Liver (tissue), 9 donors: ENCODE measurements around the gene UQCRH. TPM values are rescaled to one million over a fixed set of nuclear protein-coding genes. Genes with fewer than 3 reads are reported as not detected.

Experiments used
- DNase-seq: peaks from one replicate; pipeline ENCODE4 v3.0.0-alpha.2; 2017; ENCODE audit warnings: low spot score
- H3K27ac ChIP-seq, 2 donors: one replicate each; pipeline ENCODE4 v1.7.0; 2013; ENCODE audit warnings: inconsistent platforms in 2 of 2, low read length in 2 of 2, control low read depth in 1 of 2, low read depth in 1 of 2, mild to moderate bottlenecking in 1 of 2
- H3K27me3 ChIP-seq, 4 donors: one replicate each; pipeline versions ENCODE4 v1.6.1 to v1.7.0; 2013; ENCODE audit warnings: low read length in 3 of 4, inconsistent platforms in 1 of 4, mild to moderate bottlenecking in 1 of 4, moderate library complexity in 1 of 4; ENCODE audit not compliant: control insufficient read depth in 4 of 4, insufficient read depth in 4 of 4
- H3K36me3 ChIP-seq, 4 donors: one replicate each; pipeline versions ENCODE4 v1.6.1 to v1.7.0; 2013; ENCODE audit warnings: low read length in 3 of 4, mild to moderate bottlenecking in 3 of 4, low read depth in 1 of 4, moderate library complexity in 1 of 4; ENCODE audit not compliant: control insufficient read depth in 4 of 4, insufficient read depth in 3 of 4
- H3K4me1 ChIP-seq, 4 donors: one replicate each; pipeline versions ENCODE4 v1.6.1 to v1.7.0; 2013; ENCODE audit warnings: low read length in 3 of 4, mild to moderate bottlenecking in 3 of 4, moderate library complexity in 1 of 4; ENCODE audit not compliant: control insufficient read depth in 4 of 4, insufficient read depth in 4 of 4
- H3K4me3 ChIP-seq, 3 donors: one replicate each; pipeline versions ENCODE4 v1.6.1 to v1.7.0; 2013; ENCODE audit warnings: low read length in 3 of 3, control low read depth in 1 of 3, low read depth in 1 of 3, mild to moderate bottlenecking in 1 of 3
- H3K9ac ChIP-seq, 2 donors: one replicate each; pipeline ENCODE4 v1.7.0; 2013; ENCODE audit warnings: low read length in 2 of 2, mild to moderate bottlenecking in 2 of 2, moderate library complexity in 2 of 2, control low read depth in 1 of 2, low read depth in 1 of 2
- H3K9me3 ChIP-seq, 4 donors: one replicate each; pipeline versions ENCODE4 v1.6.1 to v1.7.0; 2013; ENCODE audit warnings: low read length in 3 of 4; ENCODE audit not compliant: control insufficient read depth in 4 of 4
- CTCF ChIP-seq: fragments of 150-350 bp; IDR thresholded peaks from 2 replicates; pipeline ENCODE4 v1.5.1; 2017; ENCODE audit warnings: improper control_type of control experiment, low read depth, low read length; ENCODE audit not compliant: missing input control
- EGR1 ChIP-seq, 2 donors: IDR thresholded peaks; 2 replicates each; pipeline ENCODE4 v1.6.1; 2016 to 2018; ENCODE audit warnings: antibody characterized with exemption in 2 of 2, low read depth in 2 of 2
- FOXA1 ChIP-seq: IDR thresholded peaks from 2 replicates; pipeline ENCODE4 v1.6.1; 2016; ENCODE audit warnings: antibody characterized with exemption
- FOXA2 ChIP-seq: IDR thresholded peaks from 2 replicates; pipeline ENCODE4 v1.6.1; 2016; ENCODE audit warnings: antibody characterized with exemption
- GABPA ChIP-seq, 2 donors: IDR thresholded peaks in 1 of 2; conservative IDR thresholded peaks in 1 of 2; 2 replicates each; pipeline ENCODE4 v1.6.1; 2016; ENCODE audit warnings: antibody characterized with exemption in 2 of 2, mild to moderate bottlenecking in 1 of 2, moderate library complexity in 1 of 2
- HNF4A ChIP-seq, 2 donors: conservative IDR thresholded peaks; 2 replicates each; pipeline ENCODE4 v1.6.1; 2016; ENCODE audit warnings: antibody characterized with exemption in 2 of 2, mild to moderate bottlenecking in 2 of 2
- HNF4G ChIP-seq: IDR thresholded peaks from 2 replicates; pipeline ENCODE4 v1.6.1; 2016; ENCODE audit warnings: antibody characterized with exemption
- JUND ChIP-seq, 2 donors: IDR thresholded peaks; 2 replicates each; pipeline ENCODE4 v1.6.1; 2016; ENCODE audit warnings: antibody characterized with exemption in 2 of 2
- NR2F2 ChIP-seq: IDR thresholded peaks from 2 replicates; pipeline ENCODE4 v1.6.1; 2016; ENCODE audit warnings: antibody characterized with exemption
- RAD21 ChIP-seq, 2 donors: IDR thresholded peaks; 2 replicates each; pipeline ENCODE4 v1.6.1; 2016; ENCODE audit warnings: antibody characterized with exemption in 2 of 2, mild to moderate bottlenecking in 2 of 2
- REST ChIP-seq: IDR thresholded peaks from 2 replicates; pipeline ENCODE4 v1.6.1; 2016; ENCODE audit warnings: antibody characterized with exemption, mild to moderate bottlenecking
- RXRA ChIP-seq, 2 donors: IDR thresholded peaks; 2 replicates each; pipeline ENCODE4 v1.6.1; 2017 to 2018; ENCODE audit warnings: antibody characterized with exemption in 2 of 2, mild to moderate bottlenecking in 1 of 2
- SP1 ChIP-seq: IDR thresholded peaks from 2 replicates; pipeline ENCODE4 v1.6.1; 2018; ENCODE audit warnings: antibody characterized with exemption, mild to moderate bottlenecking
- TAF1 ChIP-seq: conservative IDR thresholded peaks from 2 replicates; pipeline ENCODE4 v1.6.1; 2016; ENCODE audit warnings: antibody characterized with exemption, mild to moderate bottlenecking
- ZBTB33 ChIP-seq: IDR thresholded peaks from 2 replicates; pipeline ENCODE4 v1.6.1; 2016; ENCODE audit warnings: antibody characterized with exemption
- WGBS: extraction: QIAGEN DNeasy Blood & Tissue Kit; methylation state at CpG from one replicate; pipeline ENCODE4 v1.1.7; 2013; 5-methylcytosine and 5-hydroxymethylcytosine counted together
- polyA plus RNA-seq, 2 donors: library from polyadenylated mRNA; stranded (reverse) in 1 of 2; unstranded in 1 of 2; fragments of 200-250 nt in 1 of 2; fragments of >200 nt in 1 of 2; fragmentation: Nextera tagmentation in 1 of 2; extraction: Ambion mirVana in 1 of 2; gene quantifications; one replicate each; pipeline versions ENCODE4 v1.2.1 to v1.2.3, GENCODE V29; 2013 to 2015
- total RNA-seq, 2 donors: library from RNA; depleted of rRNA; stranded (reverse); fragments of >200 nt; gene quantifications; one replicate each; pipeline ENCODE4 v1.2.3, GENCODE V29; 2014
- TF ChIP-seq, protein P1 (sequence below): IDR thresholded peaks from 2 replicates; pipeline ENCODE4 v1.6.1; 2016; ENCODE audit warnings: antibody characterized with exemption
- donor health status: healthy.
- donor health status: healthy.
- donor health status: healthy.
- donor health status: healthy.
- donor health status: healthy.

UQCRH gene
- total and polyA plus RNA-seq, 4 donors = 158 to 220 (median 201) TPM

DNA sequence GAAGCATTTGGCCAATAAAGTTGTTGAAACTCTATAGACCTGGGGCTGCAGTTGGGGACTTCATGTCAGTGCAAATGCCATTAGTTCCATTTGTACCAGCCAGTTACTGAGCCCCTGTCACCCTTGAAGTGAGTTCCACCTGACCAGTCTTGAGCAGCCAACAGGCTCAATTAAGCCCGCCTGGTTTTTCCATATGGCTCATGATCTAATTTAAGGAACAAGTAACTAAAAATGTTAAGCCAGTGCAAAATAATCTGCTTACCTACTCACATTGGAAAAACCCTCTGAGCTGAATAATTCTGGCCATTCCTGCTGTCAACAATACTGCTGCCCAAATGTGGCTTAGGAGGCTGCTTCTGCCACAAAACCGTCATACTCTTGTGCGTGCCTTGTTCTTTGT lies 58.7 kb downstream of the UQCRH start:
- 95% methylated on average over 3 of the region's 3 CpGs for WGBS
- TF ChIP-seq HNF4G (no peak), GABPA (IDR thresholded peaks at IDR 0.05 in 1 of 2, conservative IDR thresholded peaks at IDR 0.05 in 1 of 2) (no peak), SP1 (no peak), HNF4A (conservative IDR thresholded peaks at IDR 0.05) (no peak), FOXA1 (no peak), ZBTB33 (no peak), EGR1 (IDR thresholded peaks at IDR 0.05; ENCODE audit: low read depth in 2 of 2) (no peak), CTCF (no peak)
- Histone ChIP-seq H3K9me3 (no peaks in the 10 kb centered on the region), H3K36me3 (peaks cover 2 to 48% (median 35%) of the 10 kb centered on the region in 4 donors), H3K4me3 (no peak overlapping the region), H3K9ac (no peak overlapping the region), H3K27me3 (no peaks in the 10 kb centered on the region), H3K4me1 (no peaks in the 10 kb centered on the region), H3K27ac (no peak overlapping the region)
- no peak for DNase-seq

DNA sequence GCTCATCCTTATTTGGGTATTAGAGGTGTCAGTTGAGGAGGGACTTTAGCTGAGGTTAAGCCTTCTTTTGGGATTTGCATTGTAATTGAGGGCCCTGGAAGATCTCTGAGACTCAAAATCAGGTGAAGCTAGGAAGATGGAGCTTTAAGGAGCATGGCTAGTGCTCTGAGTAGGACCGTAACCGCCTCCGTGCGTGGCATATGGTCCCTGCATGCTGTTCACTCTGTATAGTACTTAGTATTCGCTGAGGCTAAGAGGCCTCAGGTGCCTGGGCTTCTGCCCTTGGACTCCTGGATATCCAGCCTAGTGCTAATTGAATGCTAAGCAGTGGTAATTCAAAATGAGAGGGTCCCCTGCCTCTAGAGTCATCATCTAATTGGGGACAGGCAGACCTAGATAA lies 59.6 kb downstream of the UQCRH start:
- peaks cover 3 to 50% (median 35%) of the 10 kb centered on the region in 4 donors for H3K36me3 ChIP-seq
- no peak overlapping the region for H3K27ac ChIP-seq
- TF ChIP-seq, protein P1, sequence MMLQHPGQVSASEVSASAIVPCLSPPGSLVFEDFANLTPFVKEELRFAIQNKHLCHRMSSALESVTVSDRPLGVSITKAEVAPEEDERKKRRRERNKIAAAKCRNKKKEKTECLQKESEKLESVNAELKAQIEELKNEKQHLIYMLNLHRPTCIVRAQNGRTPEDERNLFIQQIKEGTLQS = no peak
- TF ChIP-seq HNF4G (no peak), CTCF (no peak), ZBTB33 (no peak), RXRA (IDR thresholded peaks at IDR 0.05) (no peak), FOXA1 (no peak), GABPA (IDR thresholded peaks at IDR 0.05 in 1 of 2, conservative IDR thresholded peaks at IDR 0.05 in 1 of 2) (no peak), NR2F2 (no peak), HNF4A (conservative IDR thresholded peaks at IDR 0.05) (no peak), JUND (IDR thresholded peaks at IDR 0.05) (no peak), REST (no peak), SP1 (no peak), RAD21 (IDR thresholded peaks at IDR 0.05) (no peak), FOXA2 (no peak), TAF1 (no peak)
- H3K9ac ChIP-seq = no peak overlapping the region
- H3K27me3 ChIP-seq = no peaks in the 10 kb centered on the region
- H3K9me3 ChIP-seq = no peaks in the 10 kb centered on the region
- 98% methylated on average over 5 of the region's 5 CpGs for WGBS
- H3K4me1 ChIP-seq = no peaks in the 10 kb centered on the region
- DNase-seq = no peak
- H3K4me3 ChIP-seq = no peak overlapping the region
